B cell (primary cell): ENCODE data around the gene ETV3. TPM values are rescaled to one million over a fixed set of nuclear protein-coding genes. Genes with fewer than 3 reads are reported as not detected.

Experiments used
- ATAC-seq: fragments of 200-7000 bp; cut with Tn5 transposase; one replicate; pipeline ENCODE4 v1.10.0; 2021; ENCODE audit warnings: low read depth, mild to moderate bottlenecking, moderate number of reproducible peaks, moderate library complexity
- CTCF ChIA-PET: fragments of 350-600 bp; sonication (Branson Sonifier 250); formaldehyde crosslinking; loops from one replicate; lab custom pipeline; 2021; ENCODE audit warnings: antibody characterized with exemption, inconsistent platforms; lab: Charles Lee
- POLR2A ChIA-PET: fragments of 350-600 bp; sonication (Branson Sonifier 250); formaldehyde crosslinking; loops from one replicate; lab custom pipeline; 2021; ENCODE audit warnings: antibody characterized with exemption; lab: Charles Lee
- DNase-seq: peaks from one replicate; pipeline ENCODE4 v3.0.0; 2013
- H2AFZ ChIP-seq: 2 replicates; pipeline ENCODE4 v1.6.1; 2012; ENCODE audit warnings: mild to moderate bottlenecking, low read depth, low read length; ENCODE audit not compliant: insufficient read depth, poor library complexity, severe bottlenecking
- H3K27ac ChIP-seq, 2 donors: 1 replicate in 1 of 2; 2 replicates in 1 of 2; pipeline ENCODE4 v1.5.1; 2012 to 2013; ENCODE audit warnings: low read length in 2 of 2, mild to moderate bottlenecking in 2 of 2, moderate library complexity in 1 of 2
- H3K27me3 ChIP-seq, 4 experiments: fragments of 200-600 bp in 1 of 4; sonication (generic) in 1 of 4; replicated peaks in 1 of 4; 1 replicate in 2 of 4; 2 replicates in 2 of 4; pipeline versions ENCODE4 v1.6.1 to v1.7.0; 2013 to 2016; ENCODE audit warnings: low read length in 3 of 4, mild to moderate bottlenecking in 2 of 4, mixed read lengths in 1 of 4, moderate library complexity in 1 of 4; ENCODE audit not compliant: insufficient read depth in 4 of 4, control insufficient read depth in 3 of 4; ENCODE audit errors: control extremely low read depth in 1 of 4
- H3K36me3 ChIP-seq, 2 experiments: replicated peaks in 1 of 2; 1 replicate in 1 of 2; 2 replicates in 1 of 2; pipeline versions ENCODE4 v1.6.1 to v1.7.1; 2013; ENCODE audit warnings: low read length in 1 of 2; ENCODE audit not compliant: insufficient read depth in 2 of 2, control insufficient read depth in 1 of 2; ENCODE audit errors: control extremely low read depth in 1 of 2, extremely low read depth in 1 of 2
- H3K4me1 ChIP-seq, 2 donors: fragments of 200-600 bp in 1 of 2; sonication (generic) in 1 of 2; 1 replicate in 1 of 2; 2 replicates in 1 of 2; pipeline versions ENCODE4 v1.5.1 to v1.6.1; 2013 to 2017; ENCODE audit warnings: low read length in 2 of 2; ENCODE audit not compliant: control insufficient read depth in 2 of 2, insufficient read depth in 2 of 2
- H3K4me2 ChIP-seq: replicated peaks from 2 replicates; pipeline ENCODE3; 2012; ENCODE audit warnings: mild to moderate bottlenecking, low read depth, low read length; ENCODE audit not compliant: poor library complexity, severe bottlenecking
- H3K4me3 ChIP-seq, 5 experiments: fragments of 200-600 bp in 1 of 5; sonication (generic) in 1 of 5; 1 replicate in 3 of 5; 2 replicates in 2 of 5; pipeline versions ENCODE4 v1.5.1 to v1.7.0; 2011 to 2016; ENCODE audit warnings: low read length in 4 of 5, mild to moderate bottlenecking in 4 of 5, low read depth in 2 of 5, control low read depth in 1 of 5, moderate library complexity in 1 of 5; ENCODE audit not compliant: insufficient read depth in 1 of 5; ENCODE audit errors: control extremely low read depth in 1 of 5, extremely low read depth in 1 of 5
- H3K79me2 ChIP-seq: fragments of 200-600 bp; sonication (generic); one replicate; pipeline ENCODE4 v1.6.0; 2016; ENCODE audit warnings: low read length; ENCODE audit not compliant: control insufficient read depth, insufficient read depth
- H3K9ac ChIP-seq: fragments of 200-600 bp; sonication (generic); 2 replicates; pipeline ENCODE4 v1.6.1; 2017; ENCODE audit warnings: mild to moderate bottlenecking, low read length, moderate library complexity
- H3K9me3 ChIP-seq, 3 donors: one replicate each; pipeline versions ENCODE4 v1.6.1 to v1.7.1; 2013; ENCODE audit warnings: low read length in 2 of 3; ENCODE audit not compliant: control insufficient read depth in 2 of 3, insufficient read depth in 1 of 3; ENCODE audit errors: control extremely low read depth in 1 of 3
- H4K20me1 ChIP-seq: 2 replicates; pipeline ENCODE4 v1.6.0; 2012; ENCODE audit warnings: mild to moderate bottlenecking, low read length; ENCODE audit not compliant: insufficient read depth, control insufficient read depth, poor library complexity, severe bottlenecking
- H3K27ac Mint-ChIP-seq: one replicate; pipeline ENCODE4 v1.8.0; 2021; ENCODE audit warnings: mixed read lengths
- H3K27me3 Mint-ChIP-seq: one replicate; pipeline ENCODE4 v1.8.0; 2021; ENCODE audit warnings: mixed read lengths
- H3K4me1 Mint-ChIP-seq: one replicate; pipeline ENCODE4 v1.8.0; 2021; ENCODE audit warnings: mixed read lengths
- H3K4me3 Mint-ChIP-seq: one replicate; pipeline ENCODE4 v1.8.0; 2021; ENCODE audit warnings: mixed read lengths
- H3K9me3 Mint-ChIP-seq: one replicate; pipeline ENCODE4 v1.8.0; 2022; ENCODE audit warnings: mixed read lengths; ENCODE audit not compliant: insufficient read depth
- CTCF ChIP-seq: fragments of 200-600 bp; IDR thresholded peaks from one replicate; pipeline ENCODE4 v1.8.0; 2022; ENCODE audit warnings: antibody characterized with exemption, mild to moderate bottlenecking
- EZH2 ChIP-seq: IDR thresholded peaks from 2 replicates; pipeline ENCODE4 v1.6.1; 2012; ENCODE audit warnings: borderline replicate concordance, low read depth, mild to moderate bottlenecking, moderate library complexity, low read length; ENCODE audit not compliant: insufficient read depth, poor library complexity, severe bottlenecking
- WGBS: methylation state at CpG from one replicate; pipeline ENCODE4 v1.1.5; 2013; ENCODE audit warnings: missing lambda C conversion rate; ENCODE audit not compliant: insufficient coverage; 5-methylcytosine and 5-hydroxymethylcytosine counted together
- intact Hi-C: fragments of 100-400 bp; cut with micrococcal nuclease; formaldehyde crosslinking; loops from one replicate; pipeline ENCODE4 v1.10.0; 2022
- polyA plus RNA-seq: library from polyadenylated mRNA; depleted of rRNA; stranded (reverse); fragments of >200 nt; gene quantifications from 2 replicates; pipeline ENCODE4 v1.2.3, GENCODE V29; 2012
- total RNA-seq, 2 donors: library from RNA; stranded (reverse); fragments of 120-200 nt in 1 of 2; gene quantifications; 1 replicate in 1 of 2; 2 replicates in 1 of 2; pipeline versions ENCODE4 v1.2.3 to v1.2.4, GENCODE V29; 2013 to 2022

Gene ETV3
- total and polyA plus RNA-seq, 2 donors (not counting 1 experiment from before 2014, with no cell fraction given): 16.7 to 34.1 TPM

- no peak for DNase-seq
- intact Hi-C loops: no loop called here
- Histone ChIP-seq H2AFZ (no peak overlapping the region), H3K4me1 (peaks cover 0 to 6% of the 10 kb centered on the region in 2 donors), H3K27me3 (peaks cover 0 to 24% (median 7%) of the 10 kb centered on the region in 4 experiments), H3K27ac (no peak overlapping the region), H3K79me2 (no peaks in the 10 kb centered on the region), H3K9ac (no peak overlapping the region), H4K20me1 (no peaks in the 10 kb centered on the region), H3K9me3 (no peaks in the 10 kb centered on the region), H3K4me3 (no peak overlapping the region), H3K36me3 (no peaks in the 10 kb centered on the region), H3K4me2 (no peak overlapping the region)
- Mint-ChIP-seq H3K4me3 (no peak overlapping the region), H3K4me1 (peaks cover 4% of the 10 kb centered on the region), H3K27me3 (peaks cover 51% of the 10 kb centered on the region), H3K27ac (no peak overlapping the region), H3K9me3 (no peaks in the 10 kb centered on the region)
- WGBS: 100% methylated on average over 1 of the region's 6 CpGs
- POLR2A ChIA-PET: no interaction called here
- ATAC-seq: no peak
- CTCF ChIA-PET: interaction anchor here (2.2 kb wide), 1 partner anchor 48 kb away, joined by 8 read pairs; no protein-coding TSS in a partner anchor
- TF ChIP-seq EZH2: no peak
- TF ChIP-seq CTCF: no peak
Observed at GRCh38 chr1:157108448-157108847, 29.7 kb downstream of the ETV3 start.

GRCh38 chr1:157107702-157108101 lies 30.5 kb downstream of the ETV3 start:
- DNase-seq (no peak), ATAC-seq (no peak)
- Mint-ChIP-seq H3K27me3 (peaks cover 54% of the 10 kb centered on the region), H3K27ac (no peak overlapping the region), H3K9me3 (no peaks in the 10 kb centered on the region), H3K4me1 (peaks cover 4% of the 10 kb centered on the region), H3K4me3 (no peak overlapping the region)
- Histone ChIP-seq H2AFZ (no peak overlapping the region), H3K4me2 (no peak overlapping the region), H3K27ac (no peak overlapping the region), H3K9me3 (no peaks in the 10 kb centered on the region), H3K9ac (no peak overlapping the region), H3K27me3 (peaks cover 0 to 20% (median 7%) of the 10 kb centered on the region in 4 experiments), H3K4me3 (no peak overlapping the region), H3K4me1 (peaks cover 0 to 6% of the 10 kb centered on the region in 2 donors), H3K79me2 (no peaks in the 10 kb centered on the region), H3K36me3 (no peaks in the 10 kb centered on the region), H4K20me1 (no peaks in the 10 kb centered on the region)
- CTCF ChIA-PET: interaction anchor here (0.9 kb wide), 1 partner anchor 8 kb away, joined by 3 read pairs; the partner anchor contains the start of gene ETV3L
- TF ChIP-seq CTCF (no peak), EZH2 (no peak)
- intact Hi-C loops: no loop called here
- POLR2A ChIA-PET: no interaction called here
- 69% methylated on average over 15 of the region's 19 CpGs for WGBS
